ENCODE measurements around the gene CACYBP. TPM values are rescaled to one million over a fixed set of nuclear protein-coding genes. Genes with fewer than 3 reads are reported as not detected.

CACYBP gene
- total and polyA plus RNA-seq, 2 of the 13 experiments (the other 11 are each of a cell fraction or from before 2014, with no cell fraction given): 18.4 to 183 TPM

GRCh38 chr1:175023043-175023921, 23.5 kb downstream of the CACYBP start, which contains the start of gene MRPS14 (continued):
- TF ChIP-seq NBN (conservative IDR thresholded peaks at IDR 0.05) (no peak), ZKSCAN1 (IDR thresholded peaks at IDR 0.05; ENCODE audit: low read length) (peak; percentile 89; the same call in 1 of the 2 replicates), GRHL1 (CRISPR knock-in tag; conservative IDR thresholded peaks at IDR 0.05) (no peak), TBX2 (CRISPR knock-in tag; IDR thresholded peaks at IDR 0.05; ENCODE audit: borderline replicate concordance) (peak; percentile 84), SNAI1 (CRISPR knock-in tag; IDR thresholded peaks at IDR 0.05; ENCODE audit: borderline replicate concordance) (no peak), FOSL2 (CRISPR knock-in tag; IDR thresholded peaks at IDR 0.05) (peak; percentile 56; the same call in 1 of the 2 replicates), TBL1XR1 (IDR thresholded peaks at IDR 0.05; ENCODE audit: borderline replicate concordance, low read length, partially characterized antibody) (no peak), TMF1 (CRISPR knock-in tag; IDR thresholded peaks at IDR 0.05; ENCODE audit: low read depth) (no peak), SIN3B (IDR thresholded peaks at IDR 0.05; ENCODE audit: low read length) (peak; percentile 93), ZNF296 (CRISPR knock-in tag; conservative IDR thresholded peaks at IDR 0.05) (no peak), JUN (CRISPR knock-in tag; IDR thresholded peaks at IDR 0.05) (no peak), HBP1 (CRISPR knock-in tag; IDR thresholded peaks at IDR 0.05; ENCODE audit: low read depth) (no peak; the same call in 1 of the 2 replicates), MAZ (IDR thresholded peaks at IDR 0.05; ENCODE audit: borderline replicate concordance, low read depth, low read length) (peak; percentile 87), MAZ (CRISPR knock-in tag; IDR thresholded peaks at IDR 0.05; ENCODE audit: low read depth) (no peak; the same call in 1 of the 2 replicates), HOXA3 (CRISPR knock-in tag; IDR thresholded peaks at IDR 0.05) (peak; percentile 96), ZFP1 (CRISPR knock-in tag; IDR thresholded peaks at IDR 0.05) (peak; percentile 74; the same call in 1 of the 2 replicates), ZNF772 (CRISPR knock-in tag; IDR thresholded peaks at IDR 0.05) (peak; percentile 65; the same call in 1 of the 2 replicates), YEATS2 (CRISPR knock-in tag; IDR thresholded peaks at IDR 0.05; ENCODE audit: borderline replicate concordance) (peak; percentile 87; the same call in 1 of the 2 replicates), ZBTB4 (CRISPR knock-in tag; IDR thresholded peaks at IDR 0.05; ENCODE audit: borderline replicate concordance) (0 out of 2 replicates have a peak, but pooled peaks have one; percentile 56), TEAD3 (CRISPR knock-in tag; optimal IDR thresholded peaks at IDR 0.05; ENCODE audit: borderline replicate concordance) (peak; percentile 89), ADNP (CRISPR knock-in tag; IDR thresholded peaks at IDR 0.05) (no peak), ZBTB20 (CRISPR knock-in tag; IDR thresholded peaks at IDR 0.05; ENCODE audit: borderline replicate concordance, low read depth) (no peak), SMC3 (IDR thresholded peaks at IDR 0.05; ENCODE audit: low read length) (no peak)

Measured in HepG2 (cell line).